Keratinocyte (primary cell): ENCODE data around the gene TNNT2. TPM values are rescaled to one million over a fixed set of nuclear protein-coding genes. Genes with fewer than 3 reads are reported as not detected.

Experiments used
- DNase-seq: peaks from one replicate; pipeline ENCODE4 v3.0.0-alpha.2; 2011; ENCODE audit warnings: low read depth, missing footprints, low spot score
- FAIRE-seq: peaks from 2 replicates; lab custom pipeline; 2011; peaks lifted over from hg19 to GRCh38; lab: Jason Lieb, UNC
- H2AFZ ChIP-seq: 2 replicates; pipeline ENCODE4 v1.6.0; 2012; ENCODE audit warnings: low read length, control low read depth, inconsistent platforms; ENCODE audit not compliant: control insufficient read depth
- H3K27ac ChIP-seq: 2 replicates; pipeline ENCODE4 v1.5.1; 2011; ENCODE audit warnings: low read length; ENCODE audit not compliant: control insufficient read depth, insufficient read depth
- H3K27me3 ChIP-seq: 3 replicates; pipeline ENCODE4 v1.6.0; 2011; ENCODE audit warnings: low read length; ENCODE audit not compliant: control insufficient read depth, insufficient read depth; ENCODE audit errors: extremely low read depth
- H3K36me3 ChIP-seq, 2 experiments: 2 replicates in 1 of 2; 3 replicates in 1 of 2; pipeline ENCODE4 v1.5.1; 2011; ENCODE audit warnings: low read length in 2 of 2, mild to moderate bottlenecking in 1 of 2; ENCODE audit not compliant: control insufficient read depth in 2 of 2, insufficient read depth in 2 of 2; ENCODE audit errors: extremely low read depth in 1 of 2
- H3K4me1 ChIP-seq: 3 replicates; pipeline ENCODE4 v1.5.1; 2011; ENCODE audit warnings: low read length; ENCODE audit not compliant: control insufficient read depth, insufficient read depth; ENCODE audit errors: extremely low read depth
- H3K4me2 ChIP-seq: 3 replicates; pipeline ENCODE4 v1.6.0; 2011; ENCODE audit warnings: low read depth, low read length; ENCODE audit not compliant: control insufficient read depth, insufficient read depth; ENCODE audit errors: extremely low read depth
- H3K4me3 ChIP-seq, 3 experiments: fragments of 200-600 bp in 1 of 3; sonication (generic) in 1 of 3; 2 replicates in 2 of 3; 3 replicates in 1 of 3; pipeline ENCODE4 v1.5.1; 2011 to 2016; ENCODE audit warnings: low read length in 3 of 3, mild to moderate bottlenecking in 3 of 3, control low read depth in 2 of 3, inconsistent platforms in 1 of 3, low read depth in 1 of 3, mixed read lengths in 1 of 3, mixed run types in 1 of 3, moderate library complexity in 1 of 3; ENCODE audit not compliant: control insufficient read depth in 2 of 3, insufficient read depth in 2 of 3; ENCODE audit errors: extremely low read depth in 1 of 3
- H3K79me2 ChIP-seq: 2 replicates; pipeline ENCODE4 v1.6.0; 2012; ENCODE audit warnings: low read length; ENCODE audit not compliant: control insufficient read depth, insufficient read depth
- H3K9ac ChIP-seq: 3 replicates; pipeline ENCODE4 v1.6.0; 2011; ENCODE audit warnings: low read length; ENCODE audit not compliant: control insufficient read depth, insufficient read depth; ENCODE audit errors: extremely low read depth
- H3K9me1 ChIP-seq: 3 replicates; pipeline ENCODE4 v1.6.0; 2011; ENCODE audit warnings: low read length; ENCODE audit not compliant: control insufficient read depth, insufficient read depth; ENCODE audit errors: extremely low read depth
- H3K9me3 ChIP-seq: 2 replicates; pipeline ENCODE4 v1.5.1; 2012; ENCODE audit warnings: low read depth, low read length; ENCODE audit not compliant: control insufficient read depth
- H4K20me1 ChIP-seq: 3 replicates; pipeline ENCODE4 v1.6.0; 2011; ENCODE audit warnings: low read length; ENCODE audit not compliant: control insufficient read depth, insufficient read depth; ENCODE audit errors: extremely low read depth
- EZH2 ChIP-seq: IDR thresholded peaks from one replicate; pipeline ENCODE4 v1.6.1; 2012; ENCODE audit warnings: inconsistent platforms, mild to moderate bottlenecking, low read length, moderate library complexity
- dilution Hi-C: fragments of 300-500 bp; cut with MboI; formaldehyde crosslinking; loops from one replicate; pipeline ENCODE4 v1.7.0; 2020; ENCODE audit warnings: low sequenced_read_pairs; ENCODE audit not compliant: extremely low pct_ligation_motif_present
- polyA plus RNA-seq, 5 experiments: library from polyadenylated mRNA; depleted of rRNA in 3 of 5; stranded (reverse) in 3 of 5; stranded (forward) in 1 of 5; unstranded in 1 of 5; fragments of >200 nt; gene quantifications; 1 replicate in 1 of 5; 2 replicates in 3 of 5; 3 replicates in 1 of 5; pipeline versions ENCODE4 v1.2.1 to v1.2.3, GENCODE V29; 2011 to 2012; ENCODE audit warnings: missing spikeins in 2 of 5, low read depth in 1 of 5, low replicate concordance in 1 of 5
- TF ChIP-seq, protein P1 (sequence below), 3 experiments: IDR thresholded peaks in 1 of 3; conservative IDR thresholded peaks in 1 of 3; optimal IDR thresholded peaks in 1 of 3; 2 replicates in 2 of 3; 3 replicates in 1 of 3; pipeline versions ENCODE3 to v1.5.1; 2011; ENCODE audit warnings: low read length in 3 of 3, mild to moderate bottlenecking in 3 of 3, moderate library complexity in 2 of 3, control low read depth in 1 of 3, inconsistent platforms in 1 of 3; ENCODE audit not compliant: insufficient read depth in 2 of 3; ENCODE audit errors: extremely low read depth in 1 of 3

TNNT2 gene
- polyA plus RNA-seq, 1 donor (not counting 4 experiments of a cell fraction or from before 2014, with no cell fraction given), result 1.4 TPM

- DNase-seq (no peak), FAIRE-seq (no peak)
- Histone ChIP-seq H3K79me2 (no peaks in the 10 kb centered on the region), H2AFZ (no peak overlapping the region), H3K4me3 (no peak overlapping the region), H3K4me2 (no peak overlapping the region), H3K9ac (no peak overlapping the region), H3K27ac (no peak overlapping the region), H4K20me1 (no peaks in the 10 kb centered on the region), H3K9me3 (no peaks in the 10 kb centered on the region), H3K9me1 (peaks cover 3% of the 10 kb centered on the region), H3K36me3 (peaks cover 0 to 2% of the 10 kb centered on the region in 2 experiments), H3K27me3 (peaks cover 14% of the 10 kb centered on the region), H3K4me1 (peaks cover 22% of the 10 kb centered on the region)
- dilution Hi-C loops, result no loop called here
- no peak for TF ChIP-seq EZH2
- TF ChIP-seq, protein P1, sequence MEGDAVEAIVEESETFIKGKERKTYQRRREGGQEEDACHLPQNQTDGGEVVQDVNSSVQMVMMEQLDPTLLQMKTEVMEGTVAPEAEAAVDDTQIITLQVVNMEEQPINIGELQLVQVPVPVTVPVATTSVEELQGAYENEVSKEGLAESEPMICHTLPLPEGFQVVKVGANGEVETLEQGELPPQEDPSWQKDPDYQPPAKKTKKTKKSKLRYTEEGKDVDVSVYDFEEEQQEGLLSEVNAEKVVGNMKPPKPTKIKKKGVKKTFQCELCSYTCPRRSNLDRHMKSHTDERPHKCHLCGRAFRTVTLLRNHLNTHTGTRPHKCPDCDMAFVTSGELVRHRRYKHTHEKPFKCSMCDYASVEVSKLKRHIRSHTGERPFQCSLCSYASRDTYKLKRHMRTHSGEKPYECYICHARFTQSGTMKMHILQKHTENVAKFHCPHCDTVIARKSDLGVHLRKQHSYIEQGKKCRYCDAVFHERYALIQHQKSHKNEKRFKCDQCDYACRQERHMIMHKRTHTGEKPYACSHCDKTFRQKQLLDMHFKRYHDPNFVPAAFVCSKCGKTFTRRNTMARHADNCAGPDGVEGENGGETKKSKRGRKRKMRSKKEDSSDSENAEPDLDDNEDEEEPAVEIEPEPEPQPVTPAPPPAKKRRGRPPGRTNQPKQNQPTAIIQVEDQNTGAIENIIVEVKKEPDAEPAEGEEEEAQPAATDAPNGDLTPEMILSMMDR (optimal IDR thresholded peaks at IDR 0.05 in 1 of 3, IDR thresholded peaks at IDR 0.05 in 1 of 3, conservative IDR thresholded peaks at IDR 0.05 in 1 of 3; ENCODE audit: extremely low read depth in 1 of 3, insufficient read depth in 2 of 3, low read length in 3 of 3), result no peak
Observed at GRCh38 chr1:201404722-201405483, 27.4 kb upstream of the TNNT2 start.

GRCh38 chr1:201404055-201404454, 26.6 kb upstream of the TNNT2 start:
- peaks cover 4% of the 10 kb centered on the region for H3K79me2 ChIP-seq
- no peak overlapping the region for H2AFZ ChIP-seq
- dilution Hi-C loops, result no loop called here
- DNase-seq, result no peak
- peaks cover 0 to 2% of the 10 kb centered on the region in 2 experiments for H3K36me3 ChIP-seq
- H3K9ac ChIP-seq, result no peak overlapping the region
- H3K9me3 ChIP-seq, result no peaks in the 10 kb centered on the region
- H3K4me2 ChIP-seq, result no peak overlapping the region
- no peaks in the 10 kb centered on the region for H4K20me1 ChIP-seq
- no peak overlapping the region for H3K27ac ChIP-seq
- H3K4me1 ChIP-seq, result peaks cover 25% of the 10 kb centered on the region
- H3K27me3 ChIP-seq, result peaks cover 7% of the 10 kb centered on the region
- no peak overlapping the region for H3K4me3 ChIP-seq
- TF ChIP-seq EZH2, result no peak
- TF ChIP-seq, protein P1 (optimal IDR thresholded peaks at IDR 0.05 in 1 of 3, IDR thresholded peaks at IDR 0.05 in 1 of 3, conservative IDR thresholded peaks at IDR 0.05 in 1 of 3; ENCODE audit: extremely low read depth in 1 of 3, insufficient read depth in 2 of 3, low read length in 3 of 3), result no peak
- no peak for FAIRE-seq
- peaks cover 3% of the 10 kb centered on the region for H3K9me1 ChIP-seq
